GM21515 (cell line): ENCODE data around the gene DOCK3.

Experiments used
- ATAC-seq: cut with Tn5 transposase; IDR thresholded peaks from one replicate; pipeline ENCODE4 v1.9.1; 2021; ENCODE audit not compliant: unreplicated experiment

DOCK3 gene

DNA sequence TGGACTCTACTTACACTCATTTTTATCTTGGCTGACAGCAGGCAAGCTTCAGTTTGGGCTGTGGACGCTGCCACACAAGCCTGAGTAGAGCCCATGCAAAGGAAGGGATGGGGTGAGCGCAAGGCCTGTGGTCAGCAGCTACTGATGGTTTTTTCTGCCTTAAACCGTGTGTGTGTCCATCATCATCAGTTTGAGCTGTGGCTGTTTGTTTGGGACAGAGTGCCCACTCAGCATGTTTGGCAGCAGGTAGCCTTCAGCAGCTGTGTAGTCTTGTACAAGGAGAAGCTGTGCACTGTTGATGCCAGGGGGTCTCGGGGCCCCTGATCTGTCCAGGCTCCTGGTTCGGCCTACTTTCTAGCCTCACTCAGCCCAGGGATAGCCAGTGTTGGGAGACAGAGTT is 719.8 kb downstream of the DOCK3 start:
- ATAC-seq = no peak

- no peak for ATAC-seq
Observed at GRCh38 chr3:51395493-51396213, 720.9 kb downstream of the DOCK3 start.

- ATAC-seq = no peak
Observed at GRCh38 chr3:51396401-51396800, 721.7 kb downstream of the DOCK3 start.

GRCh38 chr3:51397392-51397791 is 722.7 kb downstream of the DOCK3 start:
- no peak for ATAC-seq

DNA sequence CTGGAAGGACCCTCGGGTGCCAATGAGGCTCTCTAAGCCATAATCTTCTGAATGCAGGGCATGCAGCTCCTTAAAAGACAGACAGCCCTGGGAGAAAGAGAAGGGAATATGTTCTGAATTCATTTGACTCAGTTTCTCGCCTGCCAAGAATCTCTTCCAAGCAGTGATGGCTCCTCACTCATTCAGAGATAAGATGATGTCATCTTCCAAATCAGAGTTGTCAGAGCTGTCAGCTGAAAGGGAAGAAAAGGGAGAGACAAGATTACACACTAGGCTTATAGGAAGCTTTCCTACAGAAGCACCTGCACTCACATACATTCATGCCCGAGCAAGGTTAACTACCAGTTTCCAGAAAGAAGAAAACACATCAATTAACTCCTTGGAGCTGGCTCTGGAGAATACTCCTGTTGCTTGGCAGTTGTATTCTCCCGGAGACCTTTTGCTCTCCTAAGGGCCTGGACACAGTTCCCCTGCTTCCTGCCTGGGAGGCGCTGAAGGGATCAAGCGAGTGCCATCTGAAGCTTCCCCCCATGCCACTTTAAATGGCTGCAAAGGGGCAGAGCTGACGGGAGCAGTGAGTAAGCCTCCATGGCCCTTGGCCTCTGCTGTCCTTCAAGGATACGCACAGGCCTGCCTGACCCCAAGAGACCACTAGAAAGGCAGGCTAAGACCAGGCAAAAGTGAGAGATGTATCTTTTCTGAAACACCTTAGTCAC is 724.0 kb downstream of the DOCK3 start:
- no peak for ATAC-seq

GRCh38 chr3:51400166-51400565 is 725.4 kb downstream of the DOCK3 start:
- no peak for ATAC-seq

- no peak for ATAC-seq
Observed at GRCh38 chr3:51401735-51402134, 727.0 kb downstream of the DOCK3 start.

DNA sequence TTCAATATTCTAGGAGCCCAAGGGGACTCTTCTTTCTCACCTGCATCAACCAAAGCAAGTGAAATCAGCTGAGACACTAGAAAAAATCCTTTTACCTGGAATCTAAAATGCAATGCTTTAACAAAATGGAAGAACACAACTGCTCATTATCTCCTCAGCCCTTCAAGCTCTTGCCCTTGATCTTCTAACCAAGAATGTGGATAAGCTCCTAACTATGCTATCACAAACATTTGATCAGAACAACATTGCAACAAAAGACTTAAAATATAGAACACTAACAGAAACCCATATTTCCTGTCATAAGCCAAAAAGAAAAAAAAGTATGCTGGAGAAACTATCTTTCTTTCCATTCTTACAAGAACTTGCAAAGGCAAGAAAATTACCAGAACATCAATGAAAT is 728.9 kb downstream of the DOCK3 start:
- no peak for ATAC-seq

DNA sequence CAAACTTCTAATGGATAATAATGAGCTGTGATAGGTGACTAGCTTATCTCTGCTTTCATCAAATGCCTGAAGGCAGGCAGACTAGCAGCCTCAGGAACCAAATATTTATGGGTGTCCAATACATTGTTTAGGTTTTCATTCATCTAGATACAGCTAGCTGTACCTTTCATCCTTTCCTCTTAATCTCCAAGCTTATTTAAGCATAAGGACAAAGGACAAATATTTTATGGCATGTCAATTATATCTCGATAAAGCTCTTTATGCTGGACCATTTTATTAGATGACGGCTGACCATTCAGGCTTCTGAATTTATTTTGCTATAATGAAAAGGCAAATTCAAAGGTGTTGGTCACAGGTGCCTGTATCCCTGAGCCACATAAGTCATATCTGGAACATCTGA is 733.3 kb downstream of the DOCK3 start:
- ATAC-seq = no peak

GRCh38 chr3:51408813-51409212 is 734.1 kb downstream of the DOCK3 start:
- no peak for ATAC-seq

DNA sequence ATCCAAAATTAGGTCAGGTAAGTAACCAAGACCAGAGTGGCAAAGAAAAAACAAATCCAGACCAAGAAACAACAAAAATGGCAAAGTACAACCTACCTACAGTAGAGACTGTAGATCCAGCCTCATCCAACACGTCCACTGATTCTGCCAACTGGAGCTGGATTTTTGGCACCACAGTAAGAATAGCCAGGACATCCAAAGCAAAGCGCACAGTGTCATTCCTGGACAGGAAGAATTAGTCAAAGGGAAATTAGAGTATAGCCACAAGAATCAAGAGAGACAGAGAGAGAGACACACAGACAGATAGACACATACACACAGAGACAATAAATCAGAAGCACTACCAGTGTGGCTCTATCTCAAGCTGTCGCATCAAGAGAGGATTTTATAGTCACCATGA is 747.5 kb downstream of the DOCK3 start:
- ATAC-seq = no peak

GRCh38 chr3:51426921-51427320 is 752.2 kb downstream of the DOCK3 start:
- no peak for ATAC-seq

DNA sequence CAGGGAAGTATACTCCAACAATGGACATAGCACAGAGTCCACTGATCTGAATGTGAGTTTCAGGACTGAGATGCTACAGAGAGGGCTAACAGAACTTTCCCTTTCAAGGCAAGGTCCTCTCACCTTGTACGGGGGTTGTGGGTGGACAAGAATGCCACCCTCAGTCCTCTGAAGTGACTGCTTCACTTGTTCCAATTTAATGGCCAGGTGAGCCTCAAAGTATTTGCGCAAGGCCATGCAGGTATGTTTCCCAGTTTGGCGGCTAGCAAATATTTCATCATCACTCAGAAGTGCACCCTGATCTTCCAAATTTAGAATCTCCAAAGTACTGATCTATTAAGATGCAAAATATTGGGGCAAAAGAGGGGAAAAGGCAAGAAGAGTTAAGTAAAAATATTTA is 754.4 kb downstream of the DOCK3 start:
- ATAC-seq = no peak
